SJSA1 (cell line): Measurements from ENCODE around the gene TBXAS1. TPM values are rescaled to one million over a fixed set of nuclear protein-coding genes. Genes with fewer than 3 reads are reported as not detected.
A peak's percentile ranks its signal among the peaks of the same experiment; 100 is the strongest.
"Not testable (repeated sequence)": the region's sequence is repeated elsewhere in the genome, so short reads cannot be mapped to it uniquely, and the experiment has no call there.

Experiments
- DNase-seq, 2 experiments: peaks; one replicate each; pipeline ENCODE4 v3.0.0-alpha.2; 2015 to 2020; ENCODE audit warnings: low spot score in 2 of 2, low read depth in 1 of 2
- H3K27ac ChIP-seq: fragments of 250-450 bp; sonication (Bioruptor Pico); 2 replicates; pipeline ENCODE4 v1.5.1; 2020; ENCODE audit warnings: mild to moderate bottlenecking, moderate library complexity
- H3K27me3 ChIP-seq: fragments of 250-450 bp; sonication (Bioruptor Pico); replicated peaks from 2 replicates; pipeline ENCODE4 v1.5.1; 2020; ENCODE audit warnings: mild to moderate bottlenecking, moderate library complexity
- H3K36me3 ChIP-seq: fragments of 250-450 bp; sonication (Bioruptor Pico); 2 replicates; pipeline ENCODE4 v1.5.1; 2020; ENCODE audit warnings: mild to moderate bottlenecking
- H3K4me1 ChIP-seq: fragments of 250-450 bp; sonication (Bioruptor Pico); replicated peaks from 2 replicates; pipeline ENCODE4 v1.6.1; 2021; ENCODE audit warnings: mild to moderate bottlenecking
- H3K4me3 ChIP-seq: fragments of 250-450 bp; sonication (Bioruptor Pico); 2 replicates; pipeline ENCODE4 v1.5.1; 2020; ENCODE audit warnings: mild to moderate bottlenecking
- H3K9me3 ChIP-seq: fragments of 250-450 bp; sonication (Bioruptor Pico); replicated peaks from 2 replicates; pipeline ENCODE4 v1.5.1; 2020; ENCODE audit warnings: mild to moderate bottlenecking
- total RNA-seq: library from RNA; depleted of rRNA; stranded (reverse); fragments of >200 nt; shearing (Covaris generic); gene quantifications from 2 replicates; pipeline ENCODE4 v1.2.3, GENCODE V29; 2014

Gene TBXAS1
- total RNA-seq, 1 experiment from 2014 or later, result 3.8 TPM

DNA sequence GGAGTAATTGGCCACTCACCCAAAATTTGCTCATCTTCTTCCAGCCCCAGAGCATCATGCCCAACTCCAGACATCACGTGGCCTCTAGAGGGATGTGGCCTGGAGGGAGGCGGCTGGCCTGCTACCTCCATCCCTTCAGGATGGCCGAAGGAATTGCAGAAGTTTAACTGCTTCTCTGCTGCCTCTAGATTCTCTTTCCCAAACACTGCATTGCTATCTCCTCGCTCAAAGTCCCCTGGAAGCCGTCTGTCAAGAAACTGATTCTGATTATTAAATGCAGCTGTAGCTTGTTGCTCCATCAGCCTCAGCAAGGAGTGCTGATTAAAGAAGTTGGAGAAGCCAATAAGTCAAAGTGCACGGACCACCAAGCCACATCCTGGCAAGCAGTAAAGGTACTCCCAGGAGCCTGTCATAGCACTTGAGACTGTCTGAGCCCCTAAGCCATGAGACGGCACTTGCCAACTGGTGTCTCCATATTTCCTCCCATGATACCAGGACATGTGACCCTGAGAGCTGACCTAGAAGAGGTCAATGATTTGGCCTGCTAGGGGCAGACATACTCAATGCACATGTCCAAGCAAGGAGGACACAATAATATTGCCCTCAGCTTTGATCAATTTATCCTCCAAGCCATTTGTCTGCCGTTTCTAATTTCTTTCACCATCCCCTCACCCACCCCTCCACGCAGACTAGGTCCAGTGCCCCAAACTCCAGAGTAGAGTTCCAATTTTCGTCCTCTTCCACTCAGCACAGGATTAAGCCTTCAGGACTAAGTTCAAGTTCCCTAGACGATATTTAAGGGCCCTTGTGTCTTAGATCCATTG, 84.2 kb downstream of the TBXAS1 start:
- no peak overlapping the region for H3K27ac ChIP-seq
- H3K9me3 ChIP-seq, result no peaks in the 10 kb centered on the region
- peaks cover 29% of the 10 kb centered on the region for H3K4me1 ChIP-seq
- H3K4me3 ChIP-seq, result no peak overlapping the region
- H3K36me3 ChIP-seq, result no peaks in the 10 kb centered on the region
- no peaks in the 10 kb centered on the region for H3K27me3 ChIP-seq
- DNase-seq, result no peak

DNA sequence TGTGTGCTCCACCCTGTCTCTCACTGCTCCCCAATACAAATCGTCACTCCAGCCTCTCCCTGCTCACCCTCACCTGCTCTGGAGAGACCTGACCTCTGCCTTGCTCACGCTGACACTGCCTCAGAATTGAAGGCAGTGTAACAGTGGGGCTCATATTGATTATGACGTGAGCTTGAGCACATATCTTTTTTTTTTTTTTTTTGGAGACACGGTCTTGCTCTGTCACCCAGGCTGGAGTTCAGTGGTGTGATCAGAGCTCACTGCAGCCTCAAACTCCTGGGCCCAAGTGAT, 84.7 kb downstream of the TBXAS1 start:
- Histone ChIP-seq H3K4me3 (no peak overlapping the region), H3K27me3 (no peaks in the 10 kb centered on the region), H3K9me3 (no peaks in the 10 kb centered on the region), H3K4me1 (peaks cover 29% of the 10 kb centered on the region), H3K36me3 (no peaks in the 10 kb centered on the region), H3K27ac (no peak overlapping the region)
- no peak for DNase-seq

DNA sequence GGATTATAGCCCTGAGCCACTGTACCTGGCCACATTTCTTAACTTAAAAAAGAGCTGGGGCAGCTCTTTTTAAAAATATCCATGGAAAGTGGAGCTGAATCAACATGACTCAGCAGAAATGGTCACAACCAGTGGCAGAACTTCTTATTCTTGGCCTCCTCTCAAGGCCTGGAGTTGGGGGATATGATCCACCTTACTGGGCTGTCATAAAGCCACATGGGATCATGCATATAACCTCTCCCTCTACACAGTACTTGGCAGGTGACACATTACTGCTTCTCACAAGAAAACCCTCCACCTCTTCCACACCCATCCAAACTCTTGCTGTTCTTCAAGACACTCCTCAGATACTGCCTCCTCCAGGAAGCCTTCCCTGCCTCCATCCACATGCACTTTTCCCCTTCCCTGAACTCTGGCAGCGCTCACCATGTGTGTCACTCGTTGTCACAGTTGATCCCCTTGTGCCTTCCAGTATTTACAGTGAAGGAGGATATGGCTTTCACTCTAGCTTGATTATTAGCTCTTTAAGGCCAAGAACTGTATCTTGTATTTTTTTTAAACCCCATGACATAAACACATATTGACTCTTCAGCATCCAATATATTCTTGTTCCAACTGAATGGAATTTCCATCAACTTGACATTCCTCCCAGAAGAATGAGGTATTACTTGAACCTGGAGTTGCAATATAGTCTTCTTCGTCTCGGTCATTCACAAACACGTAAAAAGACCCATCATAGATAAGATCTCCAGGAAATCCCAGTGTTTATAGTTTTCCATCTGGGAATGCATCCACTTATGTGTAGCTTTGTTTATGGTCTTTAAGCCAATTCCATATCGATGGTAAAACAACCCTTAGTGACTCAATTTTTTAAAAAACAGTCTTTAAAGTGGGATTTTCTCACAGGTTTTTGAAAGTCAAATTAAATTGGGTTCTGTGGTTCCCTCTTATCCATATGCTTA, 85.5 kb downstream of the TBXAS1 start:
- H3K36me3 ChIP-seq, result no peaks in the 10 kb centered on the region
- peak overlapping the region; percentile 66 for H3K27ac ChIP-seq
- no peak overlapping the region for H3K4me3 ChIP-seq
- H3K9me3 ChIP-seq, result no peaks in the 10 kb centered on the region
- no peak for DNase-seq
- no peaks in the 10 kb centered on the region for H3K27me3 ChIP-seq
- peaks cover 29% of the 10 kb centered on the region for H3K4me1 ChIP-seq

DNA sequence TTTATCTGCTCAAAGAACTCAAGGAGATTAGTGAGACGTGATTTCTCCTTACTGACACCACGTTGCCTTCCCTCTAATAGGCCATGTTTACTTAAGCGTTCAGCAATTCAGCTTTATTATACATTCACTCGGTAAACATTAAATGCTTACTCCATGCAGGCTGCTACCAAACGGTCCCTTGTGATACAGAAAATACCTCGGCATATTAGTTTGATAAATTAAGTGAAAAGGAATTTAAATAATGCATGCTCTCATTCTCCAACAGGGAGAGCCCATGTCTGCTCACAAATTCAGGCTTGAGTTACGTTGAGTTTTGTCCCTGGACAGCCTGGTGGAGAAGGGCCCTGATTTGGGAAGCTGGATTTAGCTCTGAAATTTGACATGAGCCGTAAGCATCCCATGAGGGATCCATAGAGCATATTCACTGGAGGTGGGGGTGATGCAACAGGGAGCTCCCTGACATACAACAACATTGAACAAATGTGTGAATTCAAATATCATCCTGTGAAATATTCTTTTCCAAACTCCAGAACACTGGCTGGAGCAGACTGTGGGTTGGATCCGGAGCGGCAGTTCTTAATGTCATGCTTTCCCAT, 86.3 kb downstream of the TBXAS1 start:
- Histone ChIP-seq H3K4me3 (no peak overlapping the region), H3K27me3 (no peaks in the 10 kb centered on the region), H3K27ac (peak overlapping the region; percentile 66), H3K4me1 (peaks cover 29% of the 10 kb centered on the region), H3K9me3 (no peaks in the 10 kb centered on the region), H3K36me3 (no peaks in the 10 kb centered on the region)
- DNase-seq, result peak in 1 of 2 experiments; percentile 36

DNA sequence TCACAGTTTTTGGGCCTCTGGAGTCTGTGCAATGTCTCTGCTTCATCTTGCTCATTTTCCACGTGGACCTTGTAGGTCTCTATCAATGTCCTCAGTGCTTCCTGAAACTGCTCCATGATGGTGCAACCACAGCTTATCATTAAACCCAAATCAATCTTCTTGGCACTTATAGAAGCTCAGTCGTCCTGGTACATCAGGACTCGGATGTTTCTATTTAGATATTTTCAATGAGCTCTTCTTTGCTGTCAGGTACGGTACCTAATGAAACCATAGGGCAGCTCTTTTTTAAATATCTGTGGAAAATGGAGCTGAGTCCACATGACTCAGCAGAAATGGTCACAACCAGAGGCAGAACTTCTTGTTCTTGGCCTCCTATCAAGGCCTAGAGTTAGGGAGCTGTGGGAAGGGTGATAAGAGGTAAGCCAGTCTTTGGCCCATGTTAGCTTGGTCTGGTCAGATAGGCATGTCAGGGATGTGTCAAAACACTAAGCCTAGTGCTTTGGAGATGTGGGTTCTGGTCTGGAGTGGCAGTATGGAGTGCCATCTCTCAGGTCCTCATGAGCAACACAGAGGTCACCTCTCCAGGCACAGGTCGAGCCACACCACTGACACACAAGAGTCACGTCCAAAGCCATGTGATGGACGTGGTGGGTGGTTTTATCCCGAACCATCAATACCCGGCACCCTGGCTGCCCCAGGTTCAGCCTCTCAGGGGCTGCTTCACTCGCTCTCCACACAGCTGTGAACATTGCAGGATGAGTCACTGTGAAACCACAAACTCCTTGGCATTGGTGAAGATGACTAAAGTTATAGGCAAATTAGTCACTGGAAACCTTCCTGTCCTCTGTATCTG, 87.0 kb downstream of the TBXAS1 start:
- DNase-seq, result peak; percentile 88 to 90
- Histone ChIP-seq H3K27ac (peak overlapping the region; percentile 66), H3K27me3 (no peaks in the 10 kb centered on the region), H3K9me3 (no peaks in the 10 kb centered on the region), H3K4me3 (no peak overlapping the region), H3K36me3 (no peaks in the 10 kb centered on the region), H3K4me1 (peaks cover 29% of the 10 kb centered on the region)

DNA sequence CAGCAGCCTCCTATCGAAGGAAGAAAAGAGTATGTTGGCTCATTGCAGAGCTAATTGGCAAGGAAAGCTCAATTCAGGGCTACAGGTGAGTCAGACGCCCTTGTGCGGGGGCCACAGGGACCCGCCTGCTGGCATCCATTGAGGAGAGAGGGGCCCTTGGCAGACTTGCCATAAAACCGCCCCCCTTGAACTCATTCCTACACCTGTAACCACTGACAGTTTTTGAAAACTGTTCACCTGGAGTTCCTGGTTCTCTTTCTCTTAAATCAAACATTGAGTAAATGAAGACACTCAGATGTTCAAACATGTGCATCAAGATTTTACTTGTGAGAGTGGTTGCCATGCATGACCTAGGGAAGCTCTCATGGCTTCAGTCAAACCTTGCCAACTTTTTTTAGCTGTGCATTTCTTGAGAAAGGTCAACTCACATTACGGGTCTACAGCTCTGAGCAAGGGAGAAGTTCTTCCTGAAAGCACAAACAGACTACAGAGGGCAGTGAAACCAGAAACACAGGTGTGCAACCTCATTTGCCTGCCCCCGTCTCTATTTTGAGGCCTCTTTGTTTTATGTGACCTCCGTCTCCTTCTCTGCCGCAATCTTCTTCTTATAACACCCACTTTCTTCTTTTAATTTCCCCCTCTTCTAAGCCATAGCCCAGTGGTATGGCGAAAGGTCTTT, 87.8 kb downstream of the TBXAS1 start:
- Histone ChIP-seq H3K9me3 (no peaks in the 10 kb centered on the region), H3K27ac (no peak overlapping the region), H3K27me3 (no peaks in the 10 kb centered on the region), H3K4me3 (no peak overlapping the region), H3K4me1 (peaks cover 29% of the 10 kb centered on the region), H3K36me3 (no peaks in the 10 kb centered on the region)
- DNase-seq, result no peak

DNA sequence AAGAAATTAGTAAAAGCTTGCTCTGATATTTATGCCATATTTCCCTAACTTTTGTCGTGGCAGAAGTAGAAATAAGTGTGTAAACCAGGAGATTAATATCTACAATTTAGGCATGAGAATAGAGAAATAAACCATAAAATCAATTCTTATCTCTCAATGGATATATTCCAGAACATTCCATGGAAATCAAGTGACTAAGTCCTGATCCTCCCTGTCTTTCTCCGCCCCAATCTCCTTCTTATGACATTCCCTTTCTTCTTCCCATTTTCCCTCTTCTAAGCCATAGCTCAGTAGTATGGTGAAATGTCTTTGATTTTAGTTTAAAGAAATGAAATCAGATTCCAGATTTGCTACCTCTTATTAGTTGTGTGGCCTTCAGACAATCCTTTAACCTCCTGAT, 88.8 kb downstream of the TBXAS1 start:
- Histone ChIP-seq H3K4me1 (peaks cover 29% of the 10 kb centered on the region), H3K27ac (no peak overlapping the region), H3K4me3 (no peak overlapping the region), H3K36me3 (no peaks in the 10 kb centered on the region), H3K9me3 (no peaks in the 10 kb centered on the region), H3K27me3 (no peaks in the 10 kb centered on the region)
- DNase-seq, result no peak

DNA sequence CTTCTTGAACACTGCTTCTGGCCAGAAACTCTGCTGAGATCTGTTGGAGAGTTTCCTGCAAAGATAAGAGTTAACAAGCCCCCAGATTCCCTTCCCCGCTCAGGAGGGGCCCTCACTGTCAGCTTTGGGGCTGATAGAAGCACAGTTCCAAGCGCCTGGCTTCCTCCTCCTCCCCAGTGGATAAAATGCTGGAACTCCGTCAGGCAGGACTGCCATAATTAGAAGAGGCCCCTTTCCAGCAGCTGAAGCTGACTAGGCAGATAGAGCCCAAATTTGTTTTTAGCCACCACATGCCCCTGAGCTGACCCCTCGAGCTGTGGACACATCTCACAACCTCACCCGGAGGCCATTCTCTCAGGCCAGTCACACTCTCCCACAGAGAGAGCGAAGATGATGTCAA, 89.4 kb downstream of the TBXAS1 start:
- Histone ChIP-seq H3K36me3 (no peaks in the 10 kb centered on the region), H3K4me3 (no peak overlapping the region), H3K27me3 (no peaks in the 10 kb centered on the region), H3K4me1 (peaks cover 29% of the 10 kb centered on the region), H3K27ac (no peak overlapping the region), H3K9me3 (no peaks in the 10 kb centered on the region)
- DNase-seq, result no peak

DNA sequence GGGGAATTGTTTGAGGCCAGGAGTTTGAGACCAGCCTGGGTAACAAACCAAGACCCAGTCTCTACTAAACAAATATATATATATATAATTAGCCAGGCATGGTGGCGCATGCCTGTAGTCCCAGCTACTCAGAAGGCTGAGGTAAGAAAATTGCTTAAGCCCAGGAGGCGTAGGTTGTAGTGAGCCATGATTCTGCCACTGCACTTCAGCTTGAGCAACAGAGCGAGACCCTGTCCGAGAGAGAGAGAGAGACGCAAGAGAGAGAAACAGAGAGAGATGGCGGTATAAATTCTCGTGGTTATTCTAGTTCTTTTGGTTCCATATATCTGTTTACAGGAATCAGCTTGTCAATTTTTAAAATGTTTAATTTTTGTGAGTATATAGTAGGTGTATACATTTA, 94.0 kb downstream of the TBXAS1 start:
- no peaks in the 10 kb centered on the region for H3K4me1 ChIP-seq
- no peak for DNase-seq
- no peak overlapping the region for H3K4me3 ChIP-seq

DNA sequence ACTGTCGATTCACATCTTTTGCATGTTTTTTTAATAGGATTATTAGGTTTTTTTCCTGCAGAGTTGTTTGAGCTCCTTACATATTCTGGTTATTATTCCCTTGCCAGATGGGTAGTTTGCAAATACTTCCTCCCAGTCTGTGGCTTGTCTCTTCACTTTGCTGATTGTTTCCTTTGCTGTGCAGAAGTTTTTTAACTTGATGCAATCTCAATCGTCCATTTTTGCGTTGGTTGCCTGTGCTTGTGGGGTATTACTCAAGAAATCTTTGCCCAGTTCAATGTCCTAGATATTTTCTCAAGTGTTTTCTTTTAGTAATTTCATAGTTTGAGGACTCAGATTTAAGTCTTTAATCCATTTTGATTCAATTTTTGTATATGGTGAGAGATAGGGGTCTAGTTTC, 95.4 kb downstream of the TBXAS1 start:
- H3K36me3 ChIP-seq, result no peaks in the 10 kb centered on the region
- H3K4me1 ChIP-seq, result no peaks in the 10 kb centered on the region
- no peak overlapping the region for H3K4me3 ChIP-seq
- DNase-seq, result no peak
- H3K9me3 ChIP-seq, result no peaks in the 10 kb centered on the region
- H3K27ac ChIP-seq, result no peak overlapping the region
- peaks cover 6% of the 10 kb centered on the region; the same call in 1 of the 2 replicates for H3K27me3 ChIP-seq

More for the DNA sequence above, 94.0 kb downstream of the TBXAS1 start:
- H3K36me3 ChIP-seq, result no peaks in the 10 kb centered on the region
- no peak overlapping the region for H3K27ac ChIP-seq
- no peaks in the 10 kb centered on the region for H3K9me3 ChIP-seq
- peaks cover 6% of the 10 kb centered on the region; the same call in 1 of the 2 replicates for H3K27me3 ChIP-seq

DNA sequence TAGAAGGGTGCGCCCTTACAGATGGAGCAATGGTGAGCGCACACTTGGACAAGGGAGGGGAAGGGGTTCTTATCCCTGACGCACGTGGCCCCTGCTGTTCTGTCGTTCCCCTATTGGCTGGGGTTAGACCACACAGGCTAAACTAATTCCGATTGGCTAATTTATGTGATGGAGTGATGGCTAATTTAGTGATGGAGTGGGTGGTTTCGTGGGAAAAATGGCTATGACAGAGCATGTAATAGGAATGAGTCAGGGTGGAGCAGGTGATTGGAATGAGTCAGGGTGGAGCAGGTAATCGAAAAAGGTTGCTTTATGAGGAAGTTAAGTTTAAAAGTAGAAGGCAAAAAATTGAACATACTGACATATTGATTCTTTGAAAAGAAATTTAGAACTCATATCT, 100.2 kb downstream of the TBXAS1 start:
- H3K27ac ChIP-seq, H3K27me3 ChIP-seq, H3K36me3 ChIP-seq, DNase-seq, H3K9me3 ChIP-seq, H3K4me3 ChIP-seq, H3K4me1 ChIP-seq: not testable (repeated sequence)

DNA sequence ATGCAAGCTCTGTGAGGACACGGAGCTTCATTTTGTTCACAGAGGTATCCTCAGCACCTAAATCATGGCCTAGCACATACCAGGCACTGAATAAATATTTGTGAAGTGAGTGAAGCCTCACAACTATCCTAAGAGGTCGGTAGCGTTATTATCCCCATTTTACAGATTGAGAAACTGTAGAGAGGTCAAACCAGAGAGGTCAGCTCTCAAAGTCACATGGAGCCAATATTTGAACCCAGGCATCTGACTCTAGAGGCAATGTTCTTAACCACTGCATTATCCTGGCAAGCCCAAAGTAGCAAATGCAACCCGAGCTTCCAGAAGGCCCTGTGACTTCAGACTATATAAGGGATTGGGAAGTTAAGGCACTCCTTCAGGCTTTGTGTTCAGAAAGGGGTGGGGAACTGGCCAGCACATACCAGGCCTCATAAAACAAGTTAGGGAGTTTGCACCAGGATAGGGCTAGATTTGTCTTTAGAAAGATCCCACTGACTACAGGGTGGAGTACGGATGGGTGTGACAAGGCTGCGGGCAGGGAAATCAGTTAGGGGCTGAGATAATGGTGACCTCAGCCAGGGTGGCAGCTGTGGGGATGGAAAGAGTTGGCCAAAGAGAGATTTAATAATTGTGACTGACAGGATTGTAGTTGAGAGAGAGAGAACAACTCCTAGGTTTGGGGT, 101.4 kb downstream of the TBXAS1 start:
- Histone ChIP-seq H3K4me1 (no peaks in the 10 kb centered on the region), H3K27ac (no peak overlapping the region), H3K4me3 (no peak overlapping the region), H3K36me3 (no peaks in the 10 kb centered on the region), H3K27me3 (0 out of 2 replicates have a peak, but pooled peaks cover 6% of the 10 kb centered on the region), H3K9me3 (no peaks in the 10 kb centered on the region)
- DNase-seq, result no peak
